GM19372 (cell line): ENCODE measurements around the gene ETNPPL.

Experiments
- ATAC-seq: cut with Tn5 transposase; IDR thresholded peaks from one replicate; pipeline ENCODE4 v1.9.1; 2021; ENCODE audit warnings: mild to moderate bottlenecking, low read depth, moderate library complexity; ENCODE audit not compliant: unreplicated experiment

The ETNPPL gene

DNA sequence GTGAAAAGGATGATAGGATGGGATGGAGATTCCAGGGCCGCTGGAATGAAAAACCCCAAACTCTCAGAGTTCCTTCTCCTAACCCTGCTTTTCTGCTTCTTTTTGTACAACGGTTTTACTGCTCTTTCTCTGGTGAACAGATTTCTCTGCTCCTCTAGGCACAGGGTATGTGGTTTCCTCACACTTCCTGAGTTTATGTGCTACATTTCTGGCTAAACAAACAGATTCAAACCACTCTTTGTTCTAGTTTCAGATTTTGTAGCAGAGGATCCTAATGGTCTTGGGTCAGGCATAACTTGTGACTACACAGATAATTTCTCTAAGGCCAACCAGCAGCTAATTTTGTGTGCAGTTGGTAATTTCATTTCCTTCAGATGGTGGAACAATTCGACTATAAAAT lies 59.9 kb downstream of the ETNPPL start:
- ATAC-seq, result no peak

DNA sequence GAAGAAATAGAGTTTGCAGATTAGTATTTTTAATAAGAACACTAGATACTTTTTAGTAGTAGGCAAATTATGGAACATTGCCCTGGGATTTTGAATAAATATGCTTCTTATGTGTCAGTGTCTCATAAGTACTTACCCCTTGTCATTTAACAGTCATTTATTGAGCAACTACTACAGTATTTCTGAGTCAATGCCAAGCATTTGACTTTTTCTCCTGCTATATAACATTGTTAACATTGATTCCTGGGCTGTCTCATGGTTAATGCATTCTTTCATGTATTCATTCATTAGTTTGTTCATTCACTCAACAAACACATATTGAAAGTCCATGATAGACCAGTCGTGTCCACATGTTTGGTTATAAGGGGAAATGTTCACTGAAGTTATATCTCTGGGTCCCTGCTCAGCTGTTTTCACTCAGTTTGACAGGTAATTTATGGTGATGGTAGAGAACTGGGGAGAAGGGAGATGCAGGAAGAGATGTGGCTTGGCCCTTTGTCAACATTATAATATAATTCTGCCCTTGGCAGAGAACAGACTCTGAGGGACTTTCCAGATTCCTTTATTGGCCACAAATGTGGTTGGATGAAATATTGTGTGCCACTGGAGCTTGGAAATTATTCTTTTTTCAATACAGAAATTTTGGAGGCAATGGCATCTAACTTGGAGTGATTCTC lies 62.6 kb downstream of the ETNPPL start:
- ATAC-seq, result no peak

DNA sequence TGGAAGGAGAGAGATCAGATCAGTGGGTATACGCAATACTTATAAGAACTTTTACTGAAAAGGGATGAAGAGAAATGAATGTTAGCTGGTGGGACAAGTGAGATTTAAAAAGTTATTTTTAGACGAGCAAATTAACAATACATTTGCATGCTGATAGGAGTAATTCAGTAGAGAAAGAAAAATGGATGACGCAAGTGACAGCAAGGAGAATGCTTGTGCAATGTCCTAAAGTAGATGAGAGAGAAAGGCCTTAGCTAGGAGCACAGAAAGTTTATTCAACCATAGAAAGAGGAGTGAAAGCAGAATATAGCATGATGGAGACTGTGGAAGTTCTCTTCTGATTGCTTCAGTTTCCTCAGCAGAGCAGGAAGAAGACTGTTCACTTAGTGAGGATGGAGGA lies 66.7 kb downstream of the ETNPPL start:
- no peak for ATAC-seq

DNA sequence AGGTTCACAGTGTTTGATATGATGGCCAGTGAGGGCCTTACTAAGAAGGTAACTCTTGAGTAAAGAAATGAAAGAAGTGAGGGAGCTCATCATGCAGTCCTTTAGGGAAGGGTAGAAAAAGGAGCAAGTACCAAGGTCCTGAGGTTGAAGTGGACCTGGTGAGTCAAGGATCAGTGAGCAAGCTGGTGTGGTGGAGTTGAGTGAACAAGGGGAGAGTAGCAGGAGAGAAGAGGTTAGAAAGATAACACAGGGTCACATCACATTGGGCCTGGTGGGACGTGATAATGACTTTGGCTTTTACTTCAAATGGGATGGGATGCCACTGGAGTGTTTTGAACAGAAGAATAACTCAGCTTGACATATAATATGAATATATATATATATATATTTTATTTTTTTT lies 67.8 kb downstream of the ETNPPL start:
- no peak for ATAC-seq

- ATAC-seq, result no peak
These were observed 68.4 kb downstream of the ETNPPL start for GRCh38 chr4:108694423-108694822.

GRCh38 chr4:108693819-108694218 lies 69.0 kb downstream of the ETNPPL start:
- no peak for ATAC-seq

GRCh38 chr4:108693211-108693610 lies 69.6 kb downstream of the ETNPPL start:
- no peak for ATAC-seq
